GM18508 (cell line): ENCODE data around the gene KCNJ6.
"Not testable (repeated sequence)": the region's sequence is repeated elsewhere in the genome, so short reads cannot be mapped to it uniquely, and the experiment has no call there.

Experiments used
- ATAC-seq: cut with Tn5 transposase; IDR thresholded peaks from one replicate; pipeline ENCODE4 v1.9.1; 2021; ENCODE audit warnings: moderate number of reproducible peaks; ENCODE audit not compliant: insufficient read depth, unreplicated experiment

Gene KCNJ6

GRCh38 chr21:37784591-37785318, 131.5 kb downstream of the KCNJ6 start:
- ATAC-seq = no peak

- no peak for ATAC-seq
Measured at GRCh38 chr21:37783016-37783415, 133.2 kb downstream of the KCNJ6 start.

GRCh38 chr21:37780991-37781983, 135.0 kb downstream of the KCNJ6 start:
- ATAC-seq = no peak

DNA sequence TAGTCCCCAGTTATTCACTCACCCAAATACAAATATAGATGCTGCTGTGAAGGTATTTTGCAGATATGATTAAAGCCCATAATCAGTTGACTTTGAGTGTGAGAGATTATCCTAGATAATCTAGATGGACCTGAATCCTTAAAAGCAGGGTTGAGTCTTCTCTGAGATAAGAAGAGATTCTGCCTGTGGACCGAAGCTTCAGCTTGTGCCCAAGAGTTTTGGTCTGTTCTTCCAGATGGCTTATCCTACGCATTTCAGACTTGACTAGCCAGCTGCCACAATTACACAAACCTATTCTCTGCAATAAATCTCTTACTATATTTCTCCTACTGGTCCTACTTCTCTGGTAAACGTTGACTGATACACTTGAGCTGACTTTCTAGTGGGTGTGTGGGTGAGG, 145.1 kb downstream of the KCNJ6 start:
- no peak for ATAC-seq

DNA sequence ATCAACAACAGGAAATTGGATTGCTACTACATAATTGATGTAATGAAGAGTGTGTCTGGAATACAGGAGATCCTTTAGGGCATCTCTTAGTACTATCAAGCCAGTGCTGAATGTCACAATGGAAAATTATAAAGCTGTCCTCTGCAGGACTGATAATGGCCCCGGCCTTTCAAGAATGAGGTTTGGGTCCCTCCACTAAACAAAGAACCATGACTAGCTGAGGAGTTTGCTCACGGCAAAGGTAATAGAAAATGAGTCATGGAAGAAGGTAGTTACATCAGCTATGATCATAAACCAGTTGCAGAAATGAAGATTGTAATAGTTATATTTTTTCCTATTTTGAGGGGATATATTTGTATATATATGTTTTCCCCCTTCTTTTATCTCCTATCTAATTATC, 145.8 kb downstream of the KCNJ6 start:
- no peak for ATAC-seq

GRCh38 chr21:37769656-37770055, 146.6 kb downstream of the KCNJ6 start:
- ATAC-seq = no peak

- no peak for ATAC-seq
Measured at GRCh38 chr21:37767984-37768383, 148.3 kb downstream of the KCNJ6 start.

- ATAC-seq = no peak
Measured at GRCh38 chr21:37766129-37766528, 150.1 kb downstream of the KCNJ6 start.

DNA sequence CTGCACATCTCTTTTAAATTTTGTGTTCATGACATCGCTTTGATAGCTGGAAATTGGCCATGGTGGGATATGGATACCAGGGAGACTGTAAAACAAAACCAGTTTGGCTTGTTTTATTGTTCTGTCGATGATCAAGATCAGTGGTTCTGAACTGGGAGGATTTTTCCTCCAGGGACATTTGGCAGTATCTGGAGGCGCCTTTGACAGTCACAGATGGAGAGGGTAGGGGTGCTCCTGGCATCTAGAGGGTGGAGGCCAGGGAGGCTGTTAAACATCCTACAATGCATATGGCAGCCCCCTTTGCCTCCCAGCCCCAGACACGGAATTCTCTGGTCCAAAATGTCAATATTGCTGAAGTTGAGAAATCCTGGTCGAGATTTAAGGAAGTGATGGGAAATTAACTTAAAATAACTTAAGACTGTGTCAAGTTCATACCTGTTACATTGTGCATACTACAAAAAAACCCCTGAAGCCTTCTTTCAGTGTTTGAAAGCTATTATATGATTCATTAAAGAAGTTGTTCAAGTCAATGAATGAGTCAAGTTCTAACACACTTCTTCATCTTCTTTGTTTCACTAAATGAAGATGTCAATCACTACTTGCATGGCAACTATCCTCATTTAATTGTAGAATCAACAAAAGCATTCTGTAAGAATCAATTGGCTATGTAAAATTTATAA, 150.9 kb downstream of the KCNJ6 start:
- no peak for ATAC-seq

DNA sequence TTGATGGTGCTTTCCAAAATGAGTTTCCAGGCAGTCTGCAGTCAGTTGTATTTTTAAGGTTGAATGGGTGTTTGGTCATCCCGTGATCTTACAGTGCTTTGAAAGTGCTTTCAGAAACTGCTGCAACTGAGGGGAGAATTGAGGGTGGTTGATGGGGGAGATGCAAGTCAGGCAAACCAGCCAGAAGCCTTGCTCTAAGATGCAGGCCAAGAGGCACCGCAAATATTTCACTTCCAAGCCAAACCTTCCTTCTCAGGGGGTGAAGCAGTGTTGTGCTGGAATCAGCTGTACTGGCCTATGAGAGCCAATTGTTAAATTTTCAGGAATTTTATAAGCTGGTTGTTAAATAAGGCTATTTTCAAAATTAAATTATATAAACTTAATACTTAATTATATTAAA, 151.6 kb downstream of the KCNJ6 start:
- ATAC-seq = no peak

GRCh38 chr21:37763298-37763697, 153.0 kb downstream of the KCNJ6 start:
- ATAC-seq = no peak

DNA sequence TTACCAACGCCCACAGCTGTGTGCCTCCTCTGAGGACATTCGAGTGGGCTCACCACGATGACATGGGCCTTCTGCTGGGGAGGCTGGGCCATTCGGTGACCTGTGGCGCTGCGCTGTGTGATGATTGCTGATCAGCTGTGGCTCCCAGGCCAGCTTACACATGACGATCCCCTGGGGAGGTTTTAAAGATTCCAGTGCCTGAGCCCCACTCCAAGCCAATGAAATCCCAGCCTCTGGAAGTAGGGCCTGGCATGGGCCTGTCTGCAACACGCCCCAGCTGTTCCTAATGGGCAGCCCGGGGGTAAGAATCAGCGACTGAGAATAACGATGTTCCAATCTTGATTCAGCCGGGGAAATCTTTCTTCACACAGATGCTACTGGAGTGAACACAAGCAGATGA, 153.7 kb downstream of the KCNJ6 start:
- ATAC-seq = no peak

DNA sequence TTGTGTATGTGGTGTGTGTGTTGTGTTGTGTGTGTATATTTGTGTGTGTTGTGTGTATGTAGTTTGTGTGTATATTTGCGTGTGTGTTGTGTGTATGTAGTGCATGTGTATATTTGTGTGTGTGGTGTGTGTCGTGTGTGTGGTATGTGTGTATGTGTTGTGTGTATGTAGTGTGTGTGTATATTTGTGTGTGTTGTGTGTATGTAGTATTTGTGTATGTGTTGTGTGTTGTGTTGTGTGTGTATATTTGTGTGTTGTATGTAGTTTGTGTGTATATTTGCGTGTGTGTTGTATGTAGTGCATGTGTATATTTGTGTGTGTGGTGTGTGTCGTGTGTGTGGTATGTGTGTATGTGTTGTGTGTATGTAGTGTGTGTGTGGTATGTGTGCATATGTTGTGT, 154.9 kb downstream of the KCNJ6 start:
- ATAC-seq = not testable (repeated sequence)

DNA sequence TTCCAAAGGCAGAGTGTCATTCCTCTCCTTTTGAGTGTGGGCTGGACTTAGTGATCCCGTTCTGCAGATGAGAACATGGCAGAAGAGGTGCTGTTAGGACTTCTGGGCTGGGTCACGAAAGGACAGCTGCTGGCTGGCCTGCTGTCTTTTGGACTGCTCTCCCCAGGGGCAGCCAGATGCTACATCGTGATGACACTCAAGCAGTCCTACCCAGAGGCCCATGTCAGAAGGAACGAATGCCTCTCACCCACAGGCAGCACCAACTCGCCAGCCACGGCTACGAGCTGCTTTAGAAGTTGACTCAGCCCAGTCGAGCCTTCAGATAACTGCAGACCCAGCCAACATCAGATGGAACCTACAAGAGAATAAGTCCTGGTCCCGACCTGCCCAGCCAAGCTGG, 156.5 kb downstream of the KCNJ6 start:
- ATAC-seq = no peak

GRCh38 chr21:37758982-37759381, 157.3 kb downstream of the KCNJ6 start:
- no peak for ATAC-seq

DNA sequence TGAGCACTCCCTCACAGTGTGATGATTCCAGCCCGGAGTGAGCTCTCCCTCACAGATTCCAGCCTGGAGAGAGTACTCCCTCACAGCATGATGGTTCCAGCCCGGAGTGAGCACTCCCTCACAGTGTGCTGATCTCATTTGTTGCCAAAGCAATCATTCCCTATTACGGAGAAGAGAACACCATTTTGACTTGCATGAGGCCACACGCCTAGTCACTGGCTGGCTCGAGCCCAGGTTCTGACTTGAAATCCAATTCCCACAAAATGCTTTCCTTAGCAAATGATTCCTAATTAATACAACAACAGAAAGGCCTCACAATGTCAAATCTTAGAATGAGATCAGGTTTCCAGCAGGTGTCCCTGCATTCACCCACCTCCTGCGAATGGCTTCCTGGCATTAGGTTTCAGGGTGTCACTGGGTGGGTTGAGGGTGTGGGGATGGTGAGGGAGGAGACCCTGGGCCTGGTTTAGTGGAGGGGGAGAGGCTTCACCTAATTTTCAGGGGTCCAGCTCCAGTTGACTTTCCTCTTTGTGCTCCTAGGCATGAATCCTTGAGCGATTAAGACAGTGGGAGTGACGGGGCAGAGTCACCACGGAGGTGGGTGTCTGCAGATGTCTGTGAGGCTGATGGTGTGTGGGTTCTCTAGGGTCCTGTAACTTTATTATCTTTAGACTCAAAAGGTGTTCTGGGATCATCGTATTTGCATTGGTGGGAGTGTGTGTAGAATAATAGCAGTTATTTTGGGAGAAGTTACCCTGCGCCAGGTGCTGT, 158.5 kb downstream of the KCNJ6 start:
- ATAC-seq = no peak

- ATAC-seq = no peak
Measured at GRCh38 chr21:37753122-37753599, 163.1 kb downstream of the KCNJ6 start.

DNA sequence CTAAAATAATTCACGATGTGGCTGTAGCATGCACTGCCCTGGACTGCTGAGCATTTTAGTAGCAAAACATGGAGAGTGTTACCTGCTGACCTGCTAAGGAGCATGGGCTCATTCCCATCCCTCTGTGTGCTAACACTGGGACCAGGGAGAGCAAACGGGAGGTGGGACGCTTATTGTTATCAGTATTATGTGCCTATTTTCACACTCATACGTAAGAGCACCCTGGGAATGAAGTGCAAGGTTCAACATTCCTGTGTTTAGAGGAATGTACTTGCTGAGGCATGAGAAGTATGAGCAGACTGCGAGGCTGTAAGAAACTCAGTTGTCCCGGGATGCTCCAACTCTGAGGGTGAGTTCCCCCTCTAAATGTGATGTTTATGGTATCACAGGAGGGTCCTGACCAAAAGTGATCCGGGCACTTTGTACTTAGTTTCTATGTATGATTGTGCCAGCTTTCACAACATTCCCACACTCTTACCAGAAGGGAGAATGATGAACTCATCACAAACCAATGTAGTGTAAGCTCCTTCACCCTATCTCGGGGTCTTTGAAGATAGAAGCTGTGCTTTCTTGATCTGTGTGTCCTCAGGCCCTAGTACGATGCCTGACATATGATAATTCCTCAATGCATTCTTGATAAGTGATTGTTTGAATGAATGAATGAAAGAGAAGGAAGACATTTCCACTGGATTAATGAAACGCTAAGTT, 164.8 kb downstream of the KCNJ6 start:
- no peak for ATAC-seq

- ATAC-seq = no peak
Measured at GRCh38 chr21:37749132-37749531, 167.1 kb downstream of the KCNJ6 start.
